Prostate gland (tissue), 2 donors: ENCODE results near the gene WDR13.

Source experiments
- CTCF ChIP-seq, 4 experiments: fragments of 200-600 bp in 2 of 4; fragments of 450-650 bp in 2 of 4; sonication (generic) in 2 of 4; IDR thresholded peaks; 1 replicate in 3 of 4; 2 replicates in 1 of 4; pipeline ENCODE4 v1.5.1; 2016 to 2019; ENCODE audit warnings: antibody characterized with exemption in 4 of 4, mild to moderate bottlenecking in 2 of 4, moderate library complexity in 2 of 4
- POLR2AphosphoS5 ChIP-seq: sonication (generic); formaldehyde crosslinking; IDR thresholded peaks from one replicate; pipeline ENCODE4 v1.6.1; 2017; ENCODE audit warnings: antibody characterized with exemption

- TF ChIP-seq CTCF (IDR thresholded peaks at IDR 0.05) (no peak), POLR2AphosphoS5 (no peak)
These were observed 12.6 kb upstream of the WDR13 start for GRCh38 chrX:48584698-48585097.
